ENCODE results near the gene MAN1A2.

MAN1A2 gene

GRCh38 chr1:117493906-117494305, 126.7 kb downstream of the MAN1A2 start:
- no peak for DNase-seq (ENCODE audit: low read depth, low spot score)

GRCh38 chr1:117495068-117495467, 127.8 kb downstream of the MAN1A2 start:
- DNase-seq (ENCODE audit: low read depth, low spot score) = no peak

GRCh38 chr1:117499071-117499470, 131.8 kb downstream of the MAN1A2 start:
- no peak for DNase-seq (ENCODE audit: low read depth, low spot score)

- DNase-seq (ENCODE audit: low read depth, low spot score) = no peak
These were observed 133.3 kb downstream of the MAN1A2 start for GRCh38 chr1:117500584-117500983.

GRCh38 chr1:117501281-117501680, 134.0 kb downstream of the MAN1A2 start:
- no peak for DNase-seq (ENCODE audit: low read depth, low spot score)

GRCh38 chr1:117511273-117511672, 144.0 kb downstream of the MAN1A2 start:
- DNase-seq (ENCODE audit: low read depth, low spot score) = no peak

- no peak for DNase-seq (ENCODE audit: low read depth, low spot score)
These were observed 145.6 kb downstream of the MAN1A2 start for GRCh38 chr1:117512728-117513321.

- DNase-seq (ENCODE audit: low read depth, low spot score) = no peak
These were observed 155.9 kb downstream of the MAN1A2 start for GRCh38 chr1:117523111-117523510.

- no peak for DNase-seq (ENCODE audit: low read depth, low spot score)
These were observed 159.8 kb downstream of the MAN1A2 start for GRCh38 chr1:117527074-117527473.

GRCh38 chr1:117527566-117528102, 160.4 kb downstream of the MAN1A2 start:
- DNase-seq (ENCODE audit: low read depth, low spot score) = no peak

GRCh38 chr1:117529683-117530082, 162.4 kb downstream of the MAN1A2 start:
- no peak for DNase-seq (ENCODE audit: low read depth, low spot score)

- DNase-seq (ENCODE audit: low read depth, low spot score) = no peak
These were observed 164.0 kb downstream of the MAN1A2 start for GRCh38 chr1:117531222-117531621.

- no peak for DNase-seq (ENCODE audit: low read depth, low spot score)
These were observed 167.8 kb downstream of the MAN1A2 start for GRCh38 chr1:117534995-117535467.

- no peak for DNase-seq (ENCODE audit: low read depth, low spot score)
These were observed 168.6 kb downstream of the MAN1A2 start for GRCh38 chr1:117535821-117536220.

- DNase-seq (ENCODE audit: low read depth, low spot score) = no peak
These were observed 170.2 kb downstream of the MAN1A2 start for GRCh38 chr1:117537291-117537920.

- DNase-seq (ENCODE audit: low read depth, low spot score) = no peak
These were observed 173.3 kb downstream of the MAN1A2 start for GRCh38 chr1:117540532-117540931.

GRCh38 chr1:117541003-117541402, 173.8 kb downstream of the MAN1A2 start:
- no peak for DNase-seq (ENCODE audit: low read depth, low spot score)

GRCh38 chr1:117541585-117541984, 174.3 kb downstream of the MAN1A2 start:
- DNase-seq (ENCODE audit: low read depth, low spot score) = no peak

- DNase-seq (ENCODE audit: low read depth, low spot score) = no peak
These were observed 177.4 kb downstream of the MAN1A2 start for GRCh38 chr1:117544509-117545109.

- DNase-seq (ENCODE audit: low read depth, low spot score) = no peak
These were observed 179.2 kb downstream of the MAN1A2 start for GRCh38 chr1:117546467-117546866.

- DNase-seq (ENCODE audit: low read depth, low spot score) = no peak
These were observed 186.2 kb downstream of the MAN1A2 start for GRCh38 chr1:117553471-117553870.

- no peak for DNase-seq (ENCODE audit: low read depth, low spot score)
These were observed 188.6 kb downstream of the MAN1A2 start for GRCh38 chr1:117555806-117556205.

GRCh38 chr1:117556341-117556740, 189.1 kb downstream of the MAN1A2 start:
- DNase-seq (ENCODE audit: low read depth, low spot score) = no peak

Measured in smooth muscle cell of the brain vasculature (primary cell).